ENCODE measurements around the gene ETFA.
"Not testable (repeated sequence)": the region's sequence is repeated elsewhere in the genome, so short reads cannot be mapped to it uniquely, and the experiment has no call there.

The ETFA gene

DNA sequence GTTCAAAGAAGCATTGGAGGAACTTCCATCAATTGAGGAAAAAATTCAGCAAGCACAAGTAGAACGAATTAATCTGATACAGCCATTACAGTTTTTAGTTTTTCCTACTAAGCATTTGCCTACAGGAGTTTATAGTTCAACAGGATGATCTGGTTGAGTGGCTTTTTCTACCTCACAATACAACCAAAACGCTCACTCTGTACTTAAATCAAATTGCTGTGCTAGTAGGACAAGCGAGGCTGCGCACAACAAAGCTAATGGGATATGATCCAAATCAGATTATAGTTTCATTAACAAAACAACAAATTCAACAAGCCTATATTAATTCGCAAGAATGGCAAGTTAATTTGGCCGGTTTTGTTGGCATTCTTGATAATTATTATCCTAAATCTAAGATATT, 44.2 kb downstream of the ETFA start:
- FAIRE-seq, result no peak

DNA sequence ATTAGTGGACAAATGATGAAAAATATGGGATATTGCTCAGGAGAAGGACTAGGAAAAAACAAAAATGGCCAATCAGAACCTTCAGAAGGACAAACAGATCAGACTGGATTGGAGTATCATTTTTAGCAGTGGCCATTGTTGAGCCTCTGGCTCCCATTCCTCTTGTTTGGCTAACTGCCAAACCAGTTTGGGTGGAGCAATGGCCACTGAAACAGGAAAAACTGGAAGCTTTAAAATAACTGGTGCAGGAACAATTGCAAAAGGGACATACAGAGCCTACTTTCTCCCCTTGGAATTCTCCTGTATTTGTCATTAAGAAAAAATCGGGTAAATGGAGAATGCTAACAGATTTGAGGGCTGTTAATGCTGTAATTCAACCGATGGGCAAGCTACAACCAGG, 45.5 kb downstream of the ETFA start:
- not testable (repeated sequence) for FAIRE-seq

DNA sequence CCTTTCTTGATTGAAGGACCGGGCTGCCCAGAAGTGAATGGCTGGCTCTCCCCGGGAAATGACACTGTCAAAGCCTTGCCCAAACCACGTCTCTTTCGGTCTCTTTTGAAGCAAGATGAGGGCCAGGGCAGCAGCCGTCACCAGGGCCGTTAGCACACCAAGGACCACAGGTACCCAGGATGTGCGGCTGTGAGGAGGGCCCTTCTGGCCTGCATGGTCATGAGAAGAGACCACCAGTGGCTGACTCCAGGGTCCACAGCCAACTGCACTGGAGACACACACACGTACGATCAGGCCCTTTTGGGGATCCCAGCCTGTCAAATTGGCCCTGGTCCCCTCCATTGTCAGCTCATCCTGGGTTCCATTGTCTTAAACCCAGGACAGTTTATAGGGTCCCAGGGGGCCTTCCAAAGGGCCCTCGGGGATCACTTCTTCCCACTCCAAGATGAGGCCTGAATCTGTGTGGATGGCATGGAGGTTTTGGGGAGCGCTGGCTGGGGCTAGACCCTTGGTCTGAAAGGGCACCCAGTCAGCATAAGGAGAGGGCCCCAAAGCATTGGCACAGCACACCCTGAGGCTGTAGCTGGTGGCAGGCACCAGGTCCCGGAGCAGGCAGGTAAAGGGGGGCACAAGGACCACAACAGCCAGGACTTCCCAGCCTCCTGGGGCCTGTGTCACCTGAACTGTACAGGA, 50.9 kb downstream of the ETFA start:
- FAIRE-seq, result no peak

DNA sequence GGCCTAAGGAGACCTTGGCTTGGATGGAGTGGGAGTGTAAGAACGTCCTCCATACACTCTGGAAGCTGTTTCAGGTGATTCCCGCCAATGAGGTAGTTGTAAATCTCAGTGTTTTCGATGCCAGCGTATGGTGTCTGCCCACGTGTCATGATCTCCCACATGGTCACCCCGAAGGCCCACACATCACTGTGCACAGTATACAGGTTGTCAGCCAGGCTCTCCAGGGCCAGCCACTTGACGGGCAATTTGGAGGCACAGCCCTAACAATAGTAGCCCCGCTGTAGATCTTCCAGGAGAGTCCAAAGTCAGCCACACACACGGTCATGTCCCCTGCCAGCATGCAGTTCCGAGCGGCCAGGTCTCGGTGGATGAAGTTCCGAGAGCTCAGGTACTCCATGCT, 51.9 kb downstream of the ETFA start:
- FAIRE-seq, result no peak

DNA sequence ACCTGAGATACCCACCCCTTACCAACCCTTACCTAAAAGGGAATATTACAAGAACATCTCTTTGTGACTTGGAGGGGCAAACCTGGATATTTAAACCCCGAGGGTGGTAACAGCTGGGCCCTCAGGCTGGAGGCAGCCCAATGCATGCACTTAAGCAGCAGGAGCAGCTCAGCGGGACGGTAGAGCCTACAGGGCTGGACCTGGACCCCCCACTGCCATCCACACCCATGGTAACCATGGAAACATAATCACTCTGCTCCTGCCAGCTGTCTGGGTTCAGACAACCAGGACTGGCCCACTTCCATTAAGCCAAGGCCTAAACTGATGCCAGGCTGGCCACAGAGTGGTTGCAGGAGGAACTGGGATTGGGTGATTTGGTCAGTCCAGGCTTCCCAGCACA, 52.8 kb downstream of the ETFA start:
- no peak for FAIRE-seq

DNA sequence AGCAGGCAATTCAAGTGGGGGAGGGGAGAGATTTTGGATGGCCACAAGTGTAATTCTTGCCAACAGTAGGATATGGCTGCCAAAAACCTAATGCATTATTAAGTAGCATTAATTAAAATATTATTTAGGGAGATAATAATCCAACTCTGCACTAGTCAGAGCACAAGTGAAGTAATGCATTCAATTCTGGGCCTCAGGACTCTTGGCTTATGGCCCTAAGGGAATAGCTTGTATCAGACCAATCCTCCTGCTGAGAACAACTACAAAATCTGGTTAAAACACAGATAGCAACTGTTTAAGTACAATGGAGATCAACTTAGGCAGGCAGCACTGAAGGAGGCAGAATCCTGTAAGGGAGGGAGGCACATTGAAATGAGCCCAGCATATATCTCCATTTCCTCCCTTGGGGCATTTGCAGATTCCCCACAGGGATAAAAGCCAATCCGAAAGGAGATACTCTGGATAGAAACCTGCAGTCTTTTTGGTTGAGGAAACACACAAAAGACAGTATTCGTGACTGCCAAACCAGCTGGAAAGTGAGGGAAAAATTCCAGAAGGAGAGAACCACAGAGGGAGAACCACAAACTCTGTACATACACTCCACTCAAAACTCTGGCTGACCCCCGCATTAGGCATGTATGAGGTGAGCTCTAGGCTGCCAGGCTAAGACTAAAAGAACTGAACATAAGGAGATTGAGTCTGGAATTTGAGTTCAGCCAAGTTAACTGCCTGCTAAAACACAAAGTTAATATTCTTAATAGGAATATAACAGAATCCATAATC, 57.4 kb downstream of the ETFA start:
- no peak for FAIRE-seq

DNA sequence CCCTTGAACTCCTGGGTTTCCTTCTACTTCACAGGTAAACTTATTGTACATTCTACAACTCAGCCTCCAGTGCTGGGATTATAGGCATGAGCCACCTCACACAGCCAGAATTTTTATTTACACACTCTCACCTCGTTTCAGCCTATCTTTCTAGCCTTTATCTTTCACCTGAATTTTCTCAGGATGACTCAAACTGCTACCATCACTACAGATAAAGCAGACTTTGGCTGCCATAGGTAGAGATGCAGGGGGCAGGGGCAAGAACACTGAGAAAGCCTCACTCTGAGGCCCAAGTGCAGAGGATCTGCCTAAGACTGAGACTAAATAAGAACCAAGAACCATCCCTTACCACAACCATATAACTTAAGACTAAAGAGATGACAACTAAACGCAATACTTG, 59.0 kb downstream of the ETFA start:
- FAIRE-seq, result no peak

DNA sequence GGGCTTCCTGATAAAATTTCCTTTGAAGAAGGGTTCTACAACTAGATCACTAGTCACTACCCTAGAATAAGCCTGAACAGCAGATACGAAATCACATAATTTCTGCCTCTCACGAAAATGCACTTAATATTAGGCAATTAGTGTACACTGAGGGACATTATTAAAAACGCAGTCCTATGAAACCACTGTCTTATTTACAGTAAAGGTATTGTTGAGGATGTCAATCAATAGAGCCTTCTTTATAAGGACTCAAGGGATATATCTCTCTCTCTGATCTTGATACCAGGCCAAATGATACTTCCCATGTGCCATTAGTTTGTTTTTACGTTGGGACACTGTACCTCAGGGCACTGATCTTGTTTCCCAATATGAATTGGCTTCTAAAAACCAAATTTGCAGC, 59.6 kb downstream of the ETFA start:
- FAIRE-seq, result no peak

DNA sequence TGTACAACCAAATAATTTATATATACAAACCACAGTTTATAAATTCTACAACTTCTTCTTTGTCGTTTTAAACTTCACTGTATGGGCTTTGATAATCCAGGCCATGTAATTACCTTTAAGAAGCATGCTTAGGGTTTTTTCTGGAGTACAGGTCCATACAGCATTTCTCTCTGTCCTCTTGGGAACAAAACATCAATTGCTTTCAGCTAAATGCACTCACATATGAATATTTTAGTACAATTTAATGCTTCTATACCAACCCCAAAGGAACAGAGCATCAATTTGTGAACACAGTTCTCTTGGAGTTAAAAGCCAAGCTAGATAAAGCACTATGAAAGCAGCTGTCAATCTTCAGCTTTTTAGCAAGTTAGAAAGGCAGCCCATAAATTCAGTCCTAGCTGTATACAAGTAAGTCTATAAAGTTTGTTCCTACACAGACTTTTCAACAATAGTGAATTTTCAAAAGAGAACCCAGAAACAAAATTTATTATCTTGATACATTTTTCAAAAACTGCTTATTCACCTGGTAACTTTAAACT, 66.1 kb downstream of the ETFA start:
- no peak for FAIRE-seq

DNA sequence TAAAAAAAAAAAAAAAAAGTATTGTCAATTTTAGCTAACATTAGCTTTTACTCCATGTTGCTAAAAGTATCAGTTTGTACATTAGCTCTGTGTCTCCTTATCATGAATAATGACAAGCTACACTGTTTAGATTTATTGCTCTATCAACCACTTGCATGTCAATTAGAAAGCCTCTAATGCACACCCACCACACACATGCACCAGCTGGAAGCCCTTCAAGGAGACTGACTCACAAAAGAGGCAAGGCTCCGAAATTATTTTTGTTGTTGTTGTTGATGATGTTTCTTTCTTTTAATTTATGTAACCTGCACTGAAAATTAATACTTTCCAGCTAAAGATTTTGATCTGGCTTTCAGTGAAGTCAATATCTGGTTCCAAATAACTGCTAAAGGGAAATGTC, 71.5 kb downstream of the ETFA start:
- FAIRE-seq, result no peak

DNA sequence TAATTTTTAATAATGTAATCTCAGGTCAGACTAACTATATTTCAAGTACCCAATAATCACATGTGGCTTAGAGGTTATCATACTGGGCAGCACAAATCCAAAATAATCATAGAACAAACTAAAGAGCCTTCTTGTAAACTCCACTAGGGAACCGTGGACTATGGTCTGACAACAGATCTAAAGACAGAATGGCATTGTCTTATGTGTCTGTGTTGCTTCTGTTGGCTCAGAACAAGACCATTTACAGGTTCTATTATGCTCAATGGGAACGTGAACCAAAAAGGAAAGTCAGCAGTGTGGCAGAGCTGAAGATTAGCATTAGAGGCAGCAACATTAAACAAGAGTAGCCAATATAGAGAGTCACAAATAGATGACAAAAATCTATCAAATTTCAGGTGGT, 74.9 kb downstream of the ETFA start:
- FAIRE-seq, result no peak

DNA sequence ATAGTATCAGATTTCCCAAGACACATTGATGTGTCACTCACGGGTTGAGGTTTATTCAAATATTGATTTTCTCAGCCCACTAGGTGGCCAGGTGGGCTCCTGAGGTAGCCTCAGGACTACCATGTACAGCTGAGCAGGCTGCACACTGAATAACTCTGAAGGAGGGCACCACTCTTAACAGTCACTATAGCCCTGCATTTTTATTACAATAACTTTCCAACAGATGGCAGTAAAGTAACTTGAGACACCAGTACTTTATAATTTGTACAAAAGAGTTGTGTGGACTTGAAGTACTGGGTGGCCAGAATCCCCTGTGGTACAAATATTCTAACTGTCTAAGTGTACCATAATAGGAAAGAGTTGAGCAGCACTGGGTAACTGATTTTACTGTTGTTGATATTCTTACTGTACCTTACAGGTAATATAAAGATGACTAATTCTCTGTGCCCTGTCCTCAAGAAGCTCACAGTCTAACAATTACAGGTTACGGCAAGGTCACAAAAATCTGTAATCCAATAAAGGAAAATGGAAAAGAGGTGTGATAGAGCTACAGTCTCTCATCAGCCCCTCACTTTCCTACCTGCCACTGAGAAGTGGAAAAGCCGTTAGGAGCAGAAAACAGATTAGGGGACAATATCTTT, 76.0 kb downstream of the ETFA start:
- FAIRE-seq, result peak; percentile 64

DNA sequence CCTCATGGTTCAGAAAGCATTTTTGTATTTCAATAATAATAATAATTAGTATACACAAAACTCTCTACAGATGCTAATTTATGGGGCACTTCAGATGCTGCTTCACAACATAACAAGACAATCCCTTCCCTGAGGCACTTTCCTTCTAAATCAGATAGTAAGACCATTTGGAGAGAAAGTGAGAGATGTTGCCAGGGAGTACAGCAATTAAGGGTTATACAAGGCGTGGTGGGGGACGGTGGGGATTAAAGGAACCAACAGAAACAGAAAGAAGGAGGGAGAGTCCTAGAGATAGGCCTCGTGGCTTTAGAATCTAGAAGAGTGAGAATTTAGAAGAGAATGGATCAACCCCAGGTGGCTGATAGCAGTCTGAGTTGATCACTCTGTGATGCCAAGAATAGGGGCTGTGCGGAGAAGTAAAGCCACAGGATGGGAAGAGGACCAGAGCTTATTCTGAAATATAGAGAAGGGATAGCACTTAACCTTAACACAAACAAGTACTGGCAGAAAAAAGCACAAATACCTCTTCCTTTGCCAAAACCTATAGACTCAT, 76.9 kb downstream of the ETFA start:
- no peak for FAIRE-seq

DNA sequence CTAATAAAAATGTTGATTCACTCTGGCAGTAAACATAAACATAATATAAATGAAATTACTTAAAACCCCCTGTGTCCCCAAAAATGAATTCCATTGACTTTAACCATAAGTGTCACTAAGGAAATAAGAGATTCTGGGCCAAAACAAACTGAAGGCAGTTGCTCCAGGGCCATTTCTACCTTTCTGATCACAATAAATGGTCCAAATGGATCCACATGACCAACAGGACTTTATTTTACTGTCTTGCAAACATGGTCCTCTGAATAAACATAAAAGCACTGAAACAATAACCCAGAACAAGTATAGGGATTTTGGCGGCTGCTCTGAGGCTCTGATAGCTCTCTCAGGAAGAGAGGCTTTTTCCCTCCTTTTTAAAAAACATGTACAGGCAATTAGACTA, 77.3 kb downstream of the ETFA start:
- FAIRE-seq, result no peak

DNA sequence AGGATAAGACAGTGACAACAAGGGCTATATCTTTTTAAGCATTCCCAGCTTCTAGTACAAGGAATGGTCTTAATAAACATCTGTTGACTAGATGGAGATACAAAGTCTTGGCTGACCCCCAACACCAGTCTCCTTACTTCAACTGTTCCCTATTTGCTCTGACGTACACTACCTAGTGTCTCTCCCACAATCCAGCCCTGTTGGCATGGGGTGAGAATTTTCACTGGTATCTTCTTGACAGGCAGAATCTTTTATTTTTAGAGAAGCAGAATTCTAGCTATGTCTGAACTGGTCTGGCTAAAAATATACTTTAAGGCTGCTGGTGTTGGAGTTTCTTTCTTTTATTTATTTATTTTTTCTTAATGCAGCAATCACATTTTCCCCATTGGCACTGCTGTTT, 82.0 kb downstream of the ETFA start:
- FAIRE-seq, result no peak

DNA sequence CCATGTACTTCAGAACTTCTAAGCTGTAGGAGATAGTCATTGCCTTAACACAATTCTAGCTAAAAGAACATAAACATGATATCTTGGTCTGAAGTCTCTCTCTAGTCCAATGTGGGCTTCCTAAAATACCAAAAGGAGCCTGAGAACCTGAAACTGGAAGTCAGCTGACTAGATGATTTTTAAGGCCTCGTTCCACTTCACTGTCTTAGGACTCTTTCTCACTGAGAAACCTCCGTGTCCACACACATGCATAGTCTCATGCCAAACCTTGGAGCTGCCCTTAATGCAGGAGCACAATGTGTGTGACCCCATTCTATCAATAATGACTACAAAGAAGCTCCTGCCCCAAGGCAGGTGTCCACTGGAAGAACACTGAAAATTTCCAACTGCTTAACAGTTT, 87.7 kb downstream of the ETFA start:
- FAIRE-seq, result no peak

DNA sequence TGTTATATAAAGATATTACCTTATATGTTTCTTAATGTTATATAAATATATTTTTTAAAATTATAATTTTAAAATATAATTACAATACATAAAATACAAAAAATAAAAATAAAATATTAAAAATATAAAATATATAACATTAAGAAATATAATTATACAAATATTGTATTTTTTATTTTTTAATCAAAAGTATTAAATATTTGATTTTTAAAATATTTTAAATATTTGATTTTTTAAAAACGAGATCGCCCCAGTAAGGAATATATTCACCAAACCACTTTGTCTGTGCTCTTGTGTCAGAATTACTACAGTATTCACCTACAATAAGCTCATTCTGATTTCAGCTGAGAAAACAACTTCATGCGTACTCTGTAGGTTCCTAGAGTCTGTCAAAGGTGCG, 89.1 kb downstream of the ETFA start:
- peak; percentile 98 for FAIRE-seq

DNA sequence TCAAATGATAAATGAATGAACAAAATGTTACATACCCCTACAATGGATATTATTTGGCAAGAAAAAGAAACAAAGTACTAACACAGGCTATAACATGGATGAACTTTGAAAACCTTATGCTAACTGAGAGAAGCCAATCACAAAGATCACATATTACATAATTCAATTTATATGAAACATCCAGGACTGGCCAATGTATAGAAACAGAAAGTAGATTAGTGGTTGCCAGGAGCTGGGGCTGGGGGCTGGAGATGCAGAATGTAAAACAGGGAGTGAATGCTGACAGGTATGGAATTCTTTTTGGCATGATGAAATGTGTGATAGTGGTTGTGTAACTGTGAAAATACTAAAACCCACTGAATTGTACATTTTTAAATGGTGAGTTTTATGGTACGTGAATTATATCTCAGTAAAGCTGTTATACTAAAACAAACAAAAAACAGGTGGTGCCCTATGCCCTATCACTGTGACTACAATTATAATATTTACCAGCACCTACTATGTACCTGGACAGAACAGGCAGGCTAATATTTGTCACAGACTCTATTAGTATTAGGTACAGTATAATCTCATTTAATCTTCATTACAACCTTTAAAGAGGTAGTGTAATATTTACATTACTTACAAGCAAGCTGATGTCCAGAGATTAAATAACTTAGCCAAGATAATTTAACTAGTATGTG, 90.0 kb downstream of the ETFA start:
- no peak for FAIRE-seq

DNA sequence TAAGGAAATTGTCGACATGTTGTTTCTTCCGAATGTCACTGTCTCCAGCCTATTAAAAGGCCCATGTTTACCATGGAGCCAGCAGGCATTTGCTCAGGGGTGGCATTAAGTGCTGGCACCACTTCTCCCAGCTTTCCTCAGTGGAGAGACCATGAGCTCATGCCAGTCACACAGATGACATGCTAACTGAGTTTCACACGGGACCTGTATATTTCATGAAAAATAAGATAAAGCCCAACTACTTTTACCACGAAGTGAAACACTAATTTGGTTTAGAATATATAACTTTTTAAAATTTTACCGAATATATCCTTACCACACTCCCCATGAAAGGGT, 93.4 kb downstream of the ETFA start:
- FAIRE-seq, result no peak

DNA sequence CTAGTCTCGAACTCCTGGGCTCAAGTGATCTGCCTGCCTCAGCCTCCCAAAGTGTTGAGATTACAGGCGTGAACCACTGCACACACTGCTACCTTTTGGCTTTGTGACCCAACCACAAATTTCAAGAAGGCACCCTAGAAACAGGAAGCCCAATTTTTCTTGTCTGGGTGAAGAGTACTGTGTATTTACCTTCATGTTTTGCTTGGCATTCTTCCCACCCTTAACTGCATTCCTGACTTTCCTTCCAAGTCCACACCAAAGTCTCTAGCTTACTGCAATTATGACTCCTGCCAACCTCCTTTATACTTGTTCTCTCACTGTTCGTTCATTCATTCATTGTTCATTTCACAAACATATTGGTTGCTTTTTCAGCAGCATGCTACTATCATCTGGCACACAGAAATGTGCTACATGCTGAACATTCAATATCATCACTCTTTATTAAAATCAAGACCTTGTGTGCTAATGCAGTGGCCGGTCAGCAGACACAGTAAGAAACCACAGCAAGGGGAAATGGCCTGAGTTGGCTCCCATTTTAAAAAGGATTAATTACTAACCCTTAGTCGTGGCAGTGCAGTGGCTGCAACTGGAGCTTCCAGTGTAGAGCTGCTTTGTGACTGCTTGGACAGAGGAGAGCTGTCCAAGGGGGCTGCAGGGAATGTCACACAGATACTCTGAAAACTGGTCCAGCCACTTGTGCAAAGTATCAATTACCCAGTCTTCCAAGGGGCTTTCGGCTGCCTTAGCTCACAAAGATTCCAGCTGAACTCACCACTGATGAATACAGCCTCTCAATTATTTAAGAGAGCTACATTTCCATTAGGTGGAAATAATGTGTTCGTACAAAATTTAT, 94.0 kb downstream of the ETFA start:
- no peak for FAIRE-seq

DNA sequence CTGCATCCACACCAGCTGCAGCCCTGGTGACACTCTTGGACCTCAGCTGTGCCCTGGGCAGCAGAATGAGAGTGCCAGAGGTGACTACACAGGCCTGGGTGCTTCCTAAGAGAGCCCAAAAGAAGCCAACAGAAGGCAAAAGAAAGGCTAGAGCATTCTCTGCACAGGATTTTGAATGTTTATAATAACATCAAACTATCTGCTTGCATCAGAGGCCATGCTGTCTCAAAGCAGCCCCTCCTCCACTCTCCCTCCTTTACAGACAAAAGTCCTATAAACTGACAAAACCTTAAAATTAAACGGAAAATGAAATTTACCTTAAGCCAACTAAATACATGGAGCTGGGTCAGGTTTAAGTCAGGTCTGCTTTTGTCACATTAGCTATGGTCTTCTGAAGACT, 95.6 kb downstream of the ETFA start:
- FAIRE-seq, result no peak

DNA sequence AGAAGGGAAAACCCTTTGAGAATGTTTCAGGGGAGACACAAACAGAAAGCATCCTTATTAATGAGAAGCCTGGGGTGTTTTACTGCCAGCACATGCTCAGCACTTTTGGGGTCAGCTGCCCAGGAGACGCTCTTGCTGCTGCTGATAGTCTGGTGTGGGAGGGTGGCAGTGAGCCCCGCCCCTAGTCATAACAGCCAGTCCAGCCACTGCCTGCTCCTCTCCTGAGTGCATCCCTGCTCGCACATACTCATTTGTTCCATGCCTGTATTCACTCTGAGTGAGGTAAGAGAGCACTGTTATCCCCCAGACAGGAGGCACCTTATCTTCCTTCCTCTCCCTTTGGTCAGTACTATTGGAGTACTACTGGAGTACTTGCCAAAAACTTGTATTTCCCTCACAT, 101.3 kb downstream of the ETFA start:
- no peak for FAIRE-seq

Measured in TTC549 (cell line).